MM.1S (cell line): ENCODE measurements around the gene TSHB.

ENCODE experiments used
- CTCF ChIP-seq: fragments of 300-600 bp; sonication (generic); IDR thresholded peaks from 2 replicates; pipeline ENCODE4 v1.5.1; 2016; ENCODE audit warnings: antibody characterized with exemption, low read length, mixed read lengths
- EZH2 ChIP-seq: fragments of 300-600 bp; sonication (generic); optimal IDR thresholded peaks from 2 replicates; pipeline ENCODE3; 2017; ENCODE audit warnings: low read depth, mild to moderate bottlenecking, antibody characterized with exemption, low read length, mixed read lengths
- EZH2phosphoT487 ChIP-seq: fragments of 300-600 bp; sonication (generic); IDR thresholded peaks from 2 replicates; pipeline ENCODE4 v1.6.1; 2018; ENCODE audit warnings: antibody characterized with exemption, low read length

GRCh38 chr1:115064461-115064860 lies 34.8 kb downstream of the TSHB start:
- no peak for TF ChIP-seq CTCF
- no peak for TF ChIP-seq EZH2phosphoT487
- no peak for TF ChIP-seq EZH2
